ENCODE measurements around the gene SLC7A10. TPM values are rescaled to one million over a fixed set of nuclear protein-coding genes. Genes with fewer than 3 reads are reported as not detected.
"Not testable (repeated sequence)": the region's sequence is repeated elsewhere in the genome, so short reads cannot be mapped to it uniquely, and the experiment has no call there.

The SLC7A10 gene
- polyA plus RNA-seq, 6 donors from 2014 or later: not detected

GRCh38 chr19:33194532-33194885 is 31.1 kb downstream of the SLC7A10 start:
- DNase-seq (no peak), ATAC-seq (ENCODE audit: low read depth in 2 of 2) (no peak)
- H3K9me3 Mint-ChIP-seq: no peaks in the 10 kb centered on the region
- peaks cover 32 to 61% (median 61%) of the 10 kb centered on the region in 3 donors for H3K27me3 Mint-ChIP-seq
- peaks cover 0 to 7% (median 4%) of the 10 kb centered on the region in 3 donors for H3K4me1 Mint-ChIP-seq
- no peaks in the 10 kb centered on the region for H3K36me3 Mint-ChIP-seq
- H3K4me3 Mint-ChIP-seq: no peak overlapping the region
- no peak overlapping the region for H3K27ac Mint-ChIP-seq

DNA sequence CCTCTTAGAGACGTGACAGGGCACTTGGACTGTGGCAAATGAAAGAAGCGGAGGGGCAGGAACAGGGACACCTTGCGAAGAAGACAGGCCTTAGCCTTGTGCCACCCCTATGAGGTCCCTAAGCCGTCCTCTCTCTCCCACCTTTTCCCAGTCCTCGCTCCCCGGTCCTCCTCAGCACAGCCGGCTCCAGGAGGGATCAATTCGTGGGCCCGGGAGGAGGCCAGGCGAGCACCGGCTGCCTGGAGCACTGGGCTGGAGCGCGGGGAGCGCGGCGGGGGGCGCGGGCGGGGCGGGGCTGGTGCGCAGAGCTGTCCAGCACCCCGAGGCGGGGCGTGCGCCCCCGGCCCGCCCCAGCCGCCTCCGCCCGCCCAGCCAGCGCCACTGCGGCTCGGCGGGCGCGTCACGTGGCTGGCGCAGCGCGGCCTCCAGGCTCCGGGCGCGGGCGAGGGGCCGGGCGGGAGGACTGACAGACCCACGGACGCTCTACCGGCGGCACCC is 31.7 kb downstream of the SLC7A10 start, which contains the start of gene LRP3:
Gene LRP3 (plus strand): TSS at position 466 of the 498 bp plus-strand sequence. CDS start 456 bp downstream, outside the sequence.
- Mint-ChIP-seq H3K4me3 (peak within 1 kb of the TSS in 7 of 8 donors; percentile 32 to 84 (median 65)), H3K27me3 (peaks cover 32 to 57% (median 56%) of the 10 kb centered on the region in 3 donors), H3K36me3 (no peaks in the 10 kb centered on the region), H3K4me1 (peaks cover 0 to 7% (median 4%) of the 10 kb centered on the region in 3 donors), H3K9me3 (no peaks in the 10 kb centered on the region), H3K27ac (no peak within 1 kb of the TSS)
- DNase-seq (no peak), ATAC-seq (ENCODE audit: low read depth in 2 of 2) (no peak)

GRCh38 chr19:33193269-33193864 is 32.3 kb downstream of the SLC7A10 start:
- no peaks in the 10 kb centered on the region for H3K9me3 Mint-ChIP-seq
- no peaks in the 10 kb centered on the region for H3K36me3 Mint-ChIP-seq
- H3K4me1 Mint-ChIP-seq: peaks cover 0 to 7% (median 4%) of the 10 kb centered on the region in 3 donors
- H3K27me3 Mint-ChIP-seq: peaks cover 32 to 55% (median 54%) of the 10 kb centered on the region in 3 donors
- DNase-seq (no peak), ATAC-seq (ENCODE audit: low read depth in 2 of 2) (no peak)
- H3K4me3 Mint-ChIP-seq: peak overlapping the region in 7 of 8 donors; percentile 25 to 84 (median 65)
- H3K27ac Mint-ChIP-seq: no peak overlapping the region

GRCh38 chr19:33192010-33192409 is 33.6 kb downstream of the SLC7A10 start:
- DNase-seq: no peak
- Mint-ChIP-seq H3K27ac (no peak overlapping the region), H3K9me3 (no peaks in the 10 kb centered on the region), H3K4me3 (peak overlapping the region in 2 of 8 donors; percentile 27 to 34), H3K4me1 (peaks cover 0 to 10% (median 4%) of the 10 kb centered on the region in 3 donors), H3K36me3 (no peaks in the 10 kb centered on the region), H3K27me3 (peaks cover 29 to 54% (median 50%) of the 10 kb centered on the region in 3 donors)
- no peak for ATAC-seq (ENCODE audit: low read depth in 2 of 2)

- Mint-ChIP-seq H3K9me3 (no peaks in the 10 kb centered on the region), H3K36me3 (no peaks in the 10 kb centered on the region), H3K27ac (no peak overlapping the region), H3K27me3 (peaks cover 24 to 48% (median 45%) of the 10 kb centered on the region in 3 donors), H3K4me3 (no peak overlapping the region), H3K4me1 (peaks cover 2 to 15% (median 4%) of the 10 kb centered on the region in 3 donors)
- ATAC-seq (ENCODE audit: low read depth in 2 of 2) (no peak), DNase-seq (no peak)
Measured at GRCh38 chr19:33191501-33191900, 34.1 kb downstream of the SLC7A10 start.

- not testable (repeated sequence) for H3K27ac Mint-ChIP-seq; ATAC-seq (ENCODE audit: low read depth in 2 of 2)
Measured at GRCh38 chr19:33191092-33191491, 34.6 kb downstream of the SLC7A10 start.

DNA sequence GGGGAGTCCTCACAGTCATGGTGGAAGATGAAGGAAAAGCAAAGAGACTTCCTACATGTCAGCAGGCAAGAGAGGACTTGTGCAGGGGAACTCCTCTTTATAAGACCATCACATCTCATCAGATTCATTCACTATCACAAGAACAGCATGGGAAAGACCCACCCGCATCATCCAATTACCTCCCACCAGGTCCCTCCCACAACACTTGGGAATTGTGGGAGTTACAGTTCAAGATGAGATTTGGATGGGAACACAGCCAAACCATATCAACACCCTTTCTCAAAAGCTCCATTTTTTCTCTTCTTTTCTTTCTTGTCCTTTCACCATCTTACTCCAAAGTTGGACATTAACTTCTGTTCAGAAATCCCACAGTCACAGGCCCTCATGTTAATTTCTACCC is 36.2 kb downstream of the SLC7A10 start:
- ATAC-seq (ENCODE audit: low read depth in 2 of 2) (no peak), DNase-seq (no peak)
- Mint-ChIP-seq H3K36me3 (no peaks in the 10 kb centered on the region), H3K9me3 (no peaks in the 10 kb centered on the region), H3K4me3 (peak overlapping the region in 1 of 8 donors; percentile 45), H3K27me3 (peaks cover 24 to 43% (median 41%) of the 10 kb centered on the region in 3 donors), H3K27ac (no peak overlapping the region), H3K4me1 (peaks cover 7 to 22% (median 9%) of the 10 kb centered on the region in 3 donors)

More at GRCh38 chr19:33191092-33191491, 34.6 kb downstream of the SLC7A10 start:
- not testable (repeated sequence) for H3K36me3 Mint-ChIP-seq, H3K9me3 Mint-ChIP-seq, DNase-seq, H3K4me3 Mint-ChIP-seq
- Mint-ChIP-seq H3K27me3 (peaks cover 24 to 46% (median 43%) of the 10 kb centered on the region in 3 donors), H3K4me1 (peaks cover 4 to 20% (median 6%) of the 10 kb centered on the region in 3 donors)

GRCh38 chr19:33187183-33187540 is 38.5 kb downstream of the SLC7A10 start:
- DNase-seq (no peak), ATAC-seq (ENCODE audit: low read depth in 2 of 2) (no peak)
- H3K27ac Mint-ChIP-seq: no peak overlapping the region
- H3K9me3 Mint-ChIP-seq: no peaks in the 10 kb centered on the region
- H3K4me3 Mint-ChIP-seq: no peak overlapping the region
- peaks cover 5 to 18% (median 7%) of the 10 kb centered on the region in 3 donors for H3K4me1 Mint-ChIP-seq
- no peaks in the 10 kb centered on the region for H3K36me3 Mint-ChIP-seq
- peaks cover 10 to 26% (median 24%) of the 10 kb centered on the region in 3 donors for H3K27me3 Mint-ChIP-seq

DNA sequence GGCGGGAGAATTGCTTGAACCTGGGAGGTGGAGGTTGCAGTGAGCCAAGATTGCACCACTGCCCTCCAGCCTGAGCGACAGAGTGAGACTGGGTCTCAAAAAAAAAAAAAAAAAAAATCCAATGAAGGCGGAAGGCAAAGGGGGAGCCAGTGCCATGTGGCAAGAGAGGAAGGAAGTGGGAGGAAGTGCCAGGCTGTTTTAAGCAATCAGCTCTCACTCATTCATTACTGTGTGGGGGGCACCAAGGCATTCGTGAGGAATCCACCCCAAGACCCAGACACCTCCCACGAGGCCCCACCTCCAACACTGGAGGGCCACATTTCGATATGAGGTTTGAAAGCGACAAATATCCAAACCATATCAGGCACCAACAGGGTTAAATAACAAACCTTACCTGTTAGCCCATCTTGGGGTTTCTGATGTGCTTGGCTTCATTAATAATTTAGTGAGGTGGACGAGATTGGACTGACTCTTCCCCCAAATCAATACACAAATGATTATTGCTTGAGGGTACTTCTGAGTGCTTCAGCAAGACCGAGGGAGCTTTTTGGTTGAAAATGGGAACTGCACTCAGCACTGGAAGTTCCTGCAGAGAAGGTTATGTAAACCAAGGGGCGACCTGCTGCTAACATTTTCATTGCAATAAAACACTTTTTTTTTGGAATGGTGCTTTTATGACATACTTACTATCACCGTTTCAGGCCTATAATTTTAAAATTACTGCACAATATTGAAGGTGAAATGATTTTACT is 39.0 kb downstream of the SLC7A10 start:
- DNase-seq: no peak
- Mint-ChIP-seq H3K36me3 (no peaks in the 10 kb centered on the region), H3K4me1 (peaks cover 5 to 18% (median 7%) of the 10 kb centered on the region in 3 donors), H3K4me3 (peak overlapping the region in 4 of 8 donors; percentile 5 to 78 (median 60)), H3K9me3 (no peaks in the 10 kb centered on the region), H3K27ac (no peak overlapping the region), H3K27me3 (peaks cover 9 to 20% (median 18%) of the 10 kb centered on the region in 3 donors)
- no peak for ATAC-seq (ENCODE audit: low read depth in 2 of 2)

GRCh38 chr19:33177417-33177979 is 48.2 kb downstream of the SLC7A10 start:
- Mint-ChIP-seq H3K27ac (peak overlapping the region; percentile 99 to 100 (median 100)), H3K27me3 (peaks cover 0 to 5% (median 4%) of the 10 kb centered on the region in 3 donors), H3K4me1 (peaks cover 33 to 48% (median 36%) of the 10 kb centered on the region in 3 donors), H3K4me3 (peak overlapping the region; percentile 92 to 99 (median 98)), H3K36me3 (peaks cover 0 to 10% of the 10 kb centered on the region in 2 donors), H3K9me3 (peaks cover 0 to 4% (median 0%) of the 10 kb centered on the region in 7 donors)
- DNase-seq (no peak), ATAC-seq (ENCODE audit: low read depth in 2 of 2) (peak; percentile 62 to 65)

DNA sequence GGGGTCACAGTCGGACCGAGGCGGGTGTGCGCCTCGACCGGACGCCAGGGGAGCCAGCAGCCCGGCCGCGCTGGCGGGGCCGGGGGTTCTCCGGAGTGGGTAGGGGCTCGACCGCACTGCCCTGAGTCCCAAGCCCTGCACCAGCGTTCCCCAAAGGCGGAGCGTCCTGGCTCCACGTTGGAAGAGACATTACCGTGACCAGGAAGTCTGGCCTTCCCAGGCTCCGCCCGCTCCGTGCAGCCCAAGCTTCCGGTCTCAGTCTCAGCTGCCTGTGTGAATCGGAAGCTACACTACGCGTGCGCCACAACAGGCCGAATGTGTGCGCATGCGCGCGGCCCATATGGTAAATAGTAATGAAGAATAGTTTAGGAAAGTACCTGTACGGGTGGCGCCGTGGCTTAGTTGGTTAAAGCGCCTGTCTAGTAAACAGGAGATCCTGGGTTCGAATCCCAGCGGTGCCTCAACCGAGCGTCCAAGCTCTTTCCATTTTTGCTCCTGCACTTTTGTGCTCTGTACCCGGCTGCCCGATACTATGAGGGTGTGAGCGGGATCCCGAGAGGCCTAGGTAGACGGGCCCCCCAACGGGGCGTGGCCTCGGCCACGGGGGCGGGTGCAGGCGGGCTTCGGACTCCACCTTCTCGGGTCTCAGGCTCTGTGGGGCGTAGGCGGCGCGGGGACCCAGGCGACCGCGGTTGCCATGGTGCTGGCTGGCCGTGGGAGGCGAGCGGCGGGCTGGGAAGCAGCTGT is 48.8 kb downstream of the SLC7A10 start:
- peaks cover 0 to 5% (median 4%) of the 10 kb centered on the region in 3 donors for H3K27me3 Mint-ChIP-seq
- peak; percentile 99 for DNase-seq

GRCh38 chr19:33175886-33176669 is 49.6 kb downstream of the SLC7A10 start:
- H3K27me3 Mint-ChIP-seq: peaks cover 0 to 5% (median 4%) of the 10 kb centered on the region in 3 donors
- peaks cover 0 to 15% of the 10 kb centered on the region in 2 donors for H3K36me3 Mint-ChIP-seq
- ATAC-seq (ENCODE audit: low read depth in 2 of 2): no peak
- no peak for DNase-seq
- peak overlapping the region; percentile 96 to 100 (median 100) for H3K27ac Mint-ChIP-seq
- H3K4me3 Mint-ChIP-seq: peak overlapping the region; percentile 92 to 99 (median 98)
- H3K9me3 Mint-ChIP-seq: peaks cover 0 to 4% (median 0%) of the 10 kb centered on the region in 7 donors
- peaks cover 39 to 56% (median 41%) of the 10 kb centered on the region in 3 donors for H3K4me1 Mint-ChIP-seq

More for the DNA sequence above, 48.8 kb downstream of the SLC7A10 start:
- Mint-ChIP-seq H3K9me3 (peaks cover 0 to 4% (median 0%) of the 10 kb centered on the region in 7 donors), H3K36me3 (peaks cover 0 to 15% of the 10 kb centered on the region in 2 donors), H3K4me1 (peaks cover 39 to 54% (median 41%) of the 10 kb centered on the region in 3 donors), H3K27ac (peak overlapping the region; percentile 99 to 100 (median 100)), H3K4me3 (peak overlapping the region; percentile 92 to 99 (median 98))
- peak; percentile 69 to 70 for ATAC-seq (ENCODE audit: low read depth in 2 of 2)
